Trophoblast cell (in vitro differentiated cells and primary cell): Measurements from ENCODE around the gene ITPKB.

Experiments used
- DNase-seq, 2 donors: peaks; one replicate each; pipeline ENCODE4 v3.0.0-alpha.2; 2016
- H2AFZ ChIP-seq: 2 replicates; pipeline ENCODE4 v1.6.1; 2013; ENCODE audit warnings: low read length, moderate library complexity, mild to moderate bottlenecking; ENCODE audit not compliant: insufficient read depth, poor library complexity
- H2AK5ac ChIP-seq: 2 replicates; pipeline ENCODE4 v1.6.1; 2013; ENCODE audit warnings: mild to moderate bottlenecking, low read length
- H2BK120ac ChIP-seq: 2 replicates; pipeline ENCODE4 v1.6.1; 2013; ENCODE audit warnings: low read length, mild to moderate bottlenecking, moderate library complexity; ENCODE audit not compliant: insufficient read depth, poor library complexity
- H2BK12ac ChIP-seq: 2 replicates; pipeline ENCODE4 v1.6.1; 2013; ENCODE audit warnings: mild to moderate bottlenecking, low read length, moderate library complexity
- H2BK5ac ChIP-seq: 2 replicates; pipeline ENCODE4 v1.6.1; 2013; ENCODE audit warnings: low read length, low read depth, moderate library complexity, mild to moderate bottlenecking; ENCODE audit not compliant: poor library complexity
- H3K14ac ChIP-seq: 2 replicates; pipeline ENCODE4 v1.6.1; 2013; ENCODE audit warnings: mild to moderate bottlenecking, low read length
- H3K18ac ChIP-seq: 2 replicates; pipeline ENCODE4 v1.6.1; 2013; ENCODE audit warnings: mild to moderate bottlenecking, low read length
- H3K23ac ChIP-seq: 2 replicates; pipeline ENCODE4 v1.6.1; 2013; ENCODE audit warnings: low read length
- H3K27ac ChIP-seq: 2 replicates; pipeline ENCODE4 v1.5.1; 2013; ENCODE audit warnings: low read depth, mild to moderate bottlenecking, inconsistent platforms, low read length, moderate library complexity
- H3K27me3 ChIP-seq: 2 replicates; pipeline ENCODE4 v1.6.1; 2013; ENCODE audit warnings: inconsistent platforms, mild to moderate bottlenecking, low read length, moderate library complexity; ENCODE audit not compliant: insufficient read depth
- H3K36me3 ChIP-seq, 2 experiments: 1 replicate in 1 of 2; 2 replicates in 1 of 2; pipeline ENCODE4 v1.6.1; 2013; ENCODE audit warnings: low read length in 2 of 2, mild to moderate bottlenecking in 2 of 2, moderate library complexity in 1 of 2; ENCODE audit not compliant: insufficient read depth in 2 of 2, control insufficient read depth in 1 of 2
- H3K4ac ChIP-seq: 2 replicates; pipeline ENCODE4 v1.6.1; 2013; ENCODE audit warnings: low read depth, mild to moderate bottlenecking, low read length, moderate library complexity
- H3K4me1 ChIP-seq, 2 experiments: 1 replicate in 1 of 2; 2 replicates in 1 of 2; pipeline ENCODE4 v1.6.1; 2013; ENCODE audit warnings: low read length in 2 of 2, mild to moderate bottlenecking in 2 of 2, moderate library complexity in 1 of 2; ENCODE audit not compliant: insufficient read depth in 2 of 2, control insufficient read depth in 1 of 2
- H3K4me2 ChIP-seq: 2 replicates; pipeline ENCODE4 v1.6.1; 2013; ENCODE audit warnings: inconsistent platforms, mild to moderate bottlenecking, low read length, moderate library complexity
- H3K4me3 ChIP-seq: 2 replicates; pipeline ENCODE4 v1.5.1; 2013; ENCODE audit warnings: mild to moderate bottlenecking, low read depth, low read length, inconsistent platforms
- H3K79me1 ChIP-seq: one replicate; pipeline ENCODE4 v1.6.1; 2013; ENCODE audit warnings: low read length
- H3K79me2 ChIP-seq: 2 replicates; pipeline ENCODE4 v1.6.1; 2013; ENCODE audit warnings: low read length, mild to moderate bottlenecking; ENCODE audit not compliant: control insufficient read depth, insufficient read depth, poor library complexity
- H3K9ac ChIP-seq: 2 replicates; pipeline ENCODE4 v1.6.1; 2013; ENCODE audit warnings: mild to moderate bottlenecking, low read length
- H3K9me3 ChIP-seq: 2 replicates; pipeline ENCODE4 v1.6.1; 2013; ENCODE audit warnings: low read depth, mild to moderate bottlenecking, control low read depth, inconsistent platforms, low read length; ENCODE audit not compliant: insufficient read depth
- H4K12ac ChIP-seq: 2 replicates; pipeline ENCODE4 v1.6.1; 2013; ENCODE audit warnings: low read depth, mild to moderate bottlenecking, low read length, moderate library complexity
- H4K8ac ChIP-seq: 2 replicates; pipeline ENCODE4 v1.6.1; 2013; ENCODE audit warnings: low read depth, mild to moderate bottlenecking, low read length, moderate library complexity
- H4K91ac ChIP-seq: one replicate; pipeline ENCODE4 v1.6.1; 2013; ENCODE audit warnings: low read depth, mild to moderate bottlenecking, low read length, moderate library complexity
- WGBS: extraction: QIAGEN DNeasy Blood & Tissue Kit; methylation state at CpG from one replicate; pipeline ENCODE4 v1.1.7; 2013; ENCODE audit warnings: missing lambda C conversion rate; ENCODE audit not compliant: insufficient read length, insufficient coverage; ENCODE audit errors: extremely low coverage; 5-methylcytosine and 5-hydroxymethylcytosine counted together

ITPKB gene

GRCh38 chr1:226675715-226676357 lies 63.2 kb downstream of the ITPKB start:
- Histone ChIP-seq H3K23ac (no peak overlapping the region), H3K4me3 (no peak overlapping the region), H3K9ac (no peak overlapping the region), H4K12ac (no peak overlapping the region), H3K4ac (no peak overlapping the region), H3K14ac (no peak overlapping the region), H4K91ac (no peak overlapping the region), H3K36me3 (no peaks in the 10 kb centered on the region), H3K27me3 (no peaks in the 10 kb centered on the region), H3K27ac (no peak overlapping the region), H3K79me1 (peaks cover 2% of the 10 kb centered on the region), H3K79me2 (peaks cover 2% of the 10 kb centered on the region), H3K9me3 (no peaks in the 10 kb centered on the region), H4K8ac (no peak overlapping the region), H3K18ac (no peak overlapping the region), H2AK5ac (no peak overlapping the region), H2BK120ac (no peak overlapping the region), H2BK5ac (no peak overlapping the region), H3K4me1 (peaks cover 0 to 14% of the 10 kb centered on the region in 2 experiments), H2BK12ac (no peak overlapping the region), H2AFZ (no peak overlapping the region), H3K4me2 (no peak overlapping the region)
- DNase-seq, result peak in 1 of 2 donors; percentile 28
- WGBS, result no CpG with 5 or more reads among the region's 7 CpGs

- H3K18ac ChIP-seq, result no peak overlapping the region
- H3K9ac ChIP-seq, result no peak overlapping the region
- no peak overlapping the region for H3K4ac ChIP-seq
- no peaks in the 10 kb centered on the region for H3K9me3 ChIP-seq
- H4K8ac ChIP-seq, result no peak overlapping the region
- H3K27me3 ChIP-seq, result no peaks in the 10 kb centered on the region
- no peak overlapping the region for H4K12ac ChIP-seq
- peaks cover 0 to 9% of the 10 kb centered on the region in 2 experiments for H3K4me1 ChIP-seq
- no peak overlapping the region for H3K27ac ChIP-seq
- no CpG with 5 or more reads among the region's 17 CpGs for WGBS
- H2AFZ ChIP-seq, result no peak overlapping the region
- peaks cover 2% of the 10 kb centered on the region for H3K79me2 ChIP-seq
- no peak overlapping the region for H3K4me3 ChIP-seq
- no peaks in the 10 kb centered on the region for H3K36me3 ChIP-seq
- H2AK5ac ChIP-seq, result no peak overlapping the region
- peak in 1 of 2 donors; percentile 37 for DNase-seq
- no peak overlapping the region for H3K14ac ChIP-seq
- no peak overlapping the region for H2BK120ac ChIP-seq
- H4K91ac ChIP-seq, result no peak overlapping the region
- no peak overlapping the region for H3K23ac ChIP-seq
- no peak overlapping the region for H2BK12ac ChIP-seq
- no peak overlapping the region for H3K4me2 ChIP-seq
- peaks cover 2% of the 10 kb centered on the region for H3K79me1 ChIP-seq
- H2BK5ac ChIP-seq, result no peak overlapping the region
Measured at GRCh38 chr1:226674892-226675714, 64.0 kb downstream of the ITPKB start.

GRCh38 chr1:226672339-226672762 lies 66.7 kb downstream of the ITPKB start:
- H3K4me2 ChIP-seq, result no peak overlapping the region
- H2AFZ ChIP-seq, result no peak overlapping the region
- no peaks in the 10 kb centered on the region for H3K36me3 ChIP-seq
- H3K4me1 ChIP-seq, result peaks cover 2 to 7% of the 10 kb centered on the region in 2 experiments
- H3K14ac ChIP-seq, result no peak overlapping the region
- no peaks in the 10 kb centered on the region for H3K27me3 ChIP-seq
- no peak overlapping the region for H2BK12ac ChIP-seq
- no peak overlapping the region for H4K8ac ChIP-seq
- H3K4me3 ChIP-seq, result no peak overlapping the region
- H3K27ac ChIP-seq, result no peak overlapping the region
- H2BK5ac ChIP-seq, result no peak overlapping the region
- no peak overlapping the region for H3K18ac ChIP-seq
- no peak overlapping the region for H4K91ac ChIP-seq
- H2BK120ac ChIP-seq, result no peak overlapping the region
- no peak overlapping the region for H3K23ac ChIP-seq
- no peak overlapping the region for H3K4ac ChIP-seq
- no peak overlapping the region for H3K9ac ChIP-seq
- H2AK5ac ChIP-seq, result no peak overlapping the region
- H3K79me2 ChIP-seq, result no peaks in the 10 kb centered on the region
- no peak for DNase-seq
- H3K79me1 ChIP-seq, result no peaks in the 10 kb centered on the region
- H3K9me3 ChIP-seq, result no peaks in the 10 kb centered on the region
- H4K12ac ChIP-seq, result no peak overlapping the region
- no CpG with 5 or more reads among the region's 4 CpGs for WGBS

- Histone ChIP-seq H3K9ac (no peak overlapping the region), H3K36me3 (no peaks in the 10 kb centered on the region), H3K4ac (no peak overlapping the region), H3K14ac (no peak overlapping the region), H3K4me1 (peaks cover 2 to 7% of the 10 kb centered on the region in 2 experiments), H2AK5ac (no peak overlapping the region), H3K18ac (no peak overlapping the region), H3K23ac (no peak overlapping the region), H3K9me3 (no peaks in the 10 kb centered on the region), H2AFZ (no peak overlapping the region), H4K12ac (no peak overlapping the region), H4K8ac (no peak overlapping the region), H2BK120ac (no peak overlapping the region), H3K4me2 (no peak overlapping the region), H3K27me3 (no peaks in the 10 kb centered on the region), H3K79me1 (no peaks in the 10 kb centered on the region), H3K4me3 (no peak overlapping the region), H2BK5ac (no peak overlapping the region), H3K27ac (no peak overlapping the region), H4K91ac (no peak overlapping the region), H3K79me2 (no peaks in the 10 kb centered on the region), H2BK12ac (no peak overlapping the region)
- no CpG with 5 or more reads among the region's 5 CpGs for WGBS
- DNase-seq, result no peak
Measured at GRCh38 chr1:226671277-226671676, 67.8 kb downstream of the ITPKB start.
